CD14-positive monocyte (primary cell): ENCODE data around the gene SLC22A3. TPM values are rescaled to one million over a fixed set of nuclear protein-coding genes. Genes with fewer than 3 reads are reported as not detected.

Source experiments
- DNase-seq, 3 donors: peaks; one replicate each; pipeline ENCODE4 v3.0.0-alpha.2; 2011 to 2022
- H2AFZ ChIP-seq: 2 replicates; pipeline ENCODE4 v1.6.0; 2012; ENCODE audit warnings: mild to moderate bottlenecking, low read depth, low read length, inconsistent platforms; ENCODE audit not compliant: insufficient read depth, poor library complexity, severe bottlenecking
- H3K27ac ChIP-seq, 2 donors: 1 replicate in 1 of 2; 2 replicates in 1 of 2; pipeline ENCODE4 v1.5.1; 2012 to 2013; ENCODE audit warnings: low read length in 2 of 2, control low read depth in 1 of 2, inconsistent platforms in 1 of 2, low read depth in 1 of 2, mild to moderate bottlenecking in 1 of 2
- H3K27me3 ChIP-seq, 2 donors: one replicate each; pipeline versions ENCODE4 v1.6.0 to v1.6.1; 2011 to 2013; ENCODE audit warnings: low read length in 2 of 2; ENCODE audit not compliant: control insufficient read depth in 2 of 2, insufficient read depth in 2 of 2
- H3K36me3 ChIP-seq, 2 donors: replicated peaks in 1 of 2; 1 replicate in 1 of 2; 2 replicates in 1 of 2; pipeline versions ENCODE4 v1.5.1 to v1.6.1; 2012 to 2013; ENCODE audit warnings: low read length in 2 of 2, control low read depth in 1 of 2, inconsistent platforms in 1 of 2, mild to moderate bottlenecking in 1 of 2; ENCODE audit not compliant: insufficient read depth in 2 of 2, control insufficient read depth in 1 of 2
- H3K4me1 ChIP-seq, 2 donors: 1 replicate in 1 of 2; 2 replicates in 1 of 2; pipeline versions ENCODE4 v1.5.1 to v1.6.1; 2012 to 2013; ENCODE audit warnings: low read length in 2 of 2, control low read depth in 1 of 2, inconsistent platforms in 1 of 2, mild to moderate bottlenecking in 1 of 2, moderate library complexity in 1 of 2; ENCODE audit not compliant: insufficient read depth in 2 of 2, control insufficient read depth in 1 of 2
- H3K4me2 ChIP-seq: replicated peaks from 2 replicates; pipeline ENCODE3; 2012; ENCODE audit warnings: low read length, moderate library complexity, mild to moderate bottlenecking; ENCODE audit not compliant: poor library complexity, severe bottlenecking; ENCODE audit errors: extremely low read depth
- H3K4me3 ChIP-seq, 3 experiments: fragments of 200-600 bp in 1 of 3; sonication (generic) in 1 of 3; replicated peaks in 1 of 3; 1 replicate in 2 of 3; 2 replicates in 1 of 3; pipeline ENCODE4 v1.5.1; 2011 to 2013; ENCODE audit warnings: low read length in 3 of 3, mild to moderate bottlenecking in 3 of 3, control low read depth in 2 of 3, low read depth in 2 of 3, inconsistent platforms in 1 of 3, moderate library complexity in 1 of 3
- H3K79me2 ChIP-seq: 2 replicates; pipeline ENCODE4 v1.6.0; 2012; ENCODE audit warnings: mild to moderate bottlenecking, control low read depth, inconsistent platforms, low read length, moderate library complexity; ENCODE audit not compliant: insufficient read depth
- H3K9ac ChIP-seq: 2 replicates; pipeline ENCODE4 v1.6.0; 2017; ENCODE audit warnings: low read length, mild to moderate bottlenecking; ENCODE audit not compliant: insufficient read depth, poor library complexity, severe bottlenecking
- H3K9me3 ChIP-seq, 2 donors: replicated peaks in 1 of 2; 1 replicate in 1 of 2; 2 replicates in 1 of 2; pipeline versions ENCODE4 v1.5.1 to v1.6.1; 2012 to 2013; ENCODE audit warnings: low read length in 2 of 2, control low read depth in 1 of 2; ENCODE audit not compliant: control insufficient read depth in 1 of 2, insufficient read depth in 1 of 2
- H4K20me1 ChIP-seq: 2 replicates; pipeline ENCODE4 v1.6.0; 2012; ENCODE audit warnings: mild to moderate bottlenecking, low read length, control low read depth, moderate library complexity; ENCODE audit not compliant: insufficient read depth
- H3K27ac Mint-ChIP-seq, 7 donors: one replicate each; pipeline ENCODE4 v1.8.0; 2020; ENCODE audit warnings: mild to moderate bottlenecking in 7 of 7, mixed read lengths in 7 of 7, moderate library complexity in 6 of 7, inconsistent platforms in 2 of 7
- H3K27me3 Mint-ChIP-seq, 3 donors: one replicate each; pipeline ENCODE4 v1.8.0; 2021 to 2022; ENCODE audit warnings: low read depth in 3 of 3, mild to moderate bottlenecking in 3 of 3, mixed read lengths in 3 of 3, moderate library complexity in 3 of 3, inconsistent platforms in 1 of 3
- H3K36me3 Mint-ChIP-seq, 2 donors: one replicate each; pipeline ENCODE4 v1.8.0; 2020; ENCODE audit warnings: mixed read lengths in 2 of 2, inconsistent platforms in 1 of 2, mild to moderate bottlenecking in 1 of 2
- H3K4me1 Mint-ChIP-seq: one replicate; pipeline ENCODE4 v1.8.0; 2020; ENCODE audit warnings: mild to moderate bottlenecking, mixed read lengths
- H3K4me3 Mint-ChIP-seq, 2 donors: one replicate each; pipeline ENCODE4 v1.8.0; 2020; ENCODE audit warnings: mild to moderate bottlenecking in 2 of 2, mixed read lengths in 2 of 2, moderate library complexity in 1 of 2
- H3K9me3 Mint-ChIP-seq, 7 donors: one replicate each; pipeline ENCODE4 v1.8.0; 2020 to 2022; ENCODE audit warnings: mixed read lengths in 7 of 7, mild to moderate bottlenecking in 6 of 7, moderate library complexity in 6 of 7, inconsistent platforms in 2 of 7
- CTCF ChIP-seq: fragments of 200-600 bp; IDR thresholded peaks from one replicate; pipeline ENCODE4 v1.8.0; 2022; ENCODE audit warnings: antibody characterized with exemption, mild to moderate bottlenecking
- WGBS: methylation state at CpG from one replicate; pipeline ENCODE4 v1.1.5; 2013; ENCODE audit warnings: missing lambda C conversion rate; ENCODE audit not compliant: insufficient coverage; 5-methylcytosine and 5-hydroxymethylcytosine counted together
- intact Hi-C, 2 donors: fragments of 100-400 bp; cut with micrococcal nuclease; formaldehyde crosslinking; loops; one replicate each; pipeline versions ENCODE4 v1.15.0 to v1.15.1; 2023
- polyA plus RNA-seq, 3 donors: library from polyadenylated mRNA; depleted of rRNA in 1 of 3; unstranded in 2 of 3; stranded (reverse) in 1 of 3; fragments of 300-500 nt in 2 of 3; fragments of >200 nt in 1 of 3; fragmentation: Illumina TruSeq in 2 of 3; gene quantifications; 1 replicate in 2 of 3; 2 replicates in 1 of 3; pipeline ENCODE4 v1.2.3, GENCODE V29; 2012 to 2021

Gene SLC22A3
- polyA plus RNA-seq, 3 donors, result not detected

- intact Hi-C loops, result no loop called here
- no peak for DNase-seq
- peaks cover 0 to 7% (median 0%) of the 10 kb centered on the region in 7 donors for H3K9me3 Mint-ChIP-seq
- peaks cover 27 to 43% (median 27%) of the 10 kb centered on the region in 3 donors for H3K27me3 Mint-ChIP-seq
- Histone ChIP-seq H4K20me1 (no peaks in the 10 kb centered on the region), H3K9me3 (no peaks in the 10 kb centered on the region), H3K9ac (no peak overlapping the region), H3K27ac (no peak overlapping the region), H3K4me2 (no peak overlapping the region), H3K4me3 (no peak overlapping the region), H2AFZ (no peak overlapping the region), H3K27me3 (peaks cover 4 to 26% of the 10 kb centered on the region in 2 donors), H3K4me1 (no peaks in the 10 kb centered on the region), H3K36me3 (no peaks in the 10 kb centered on the region), H3K79me2 (no peaks in the 10 kb centered on the region)
- no peak overlapping the region for H3K27ac Mint-ChIP-seq
- H3K36me3 Mint-ChIP-seq, result no peaks in the 10 kb centered on the region
- no peaks in the 10 kb centered on the region for H3K4me1 Mint-ChIP-seq
- TF ChIP-seq CTCF, result no peak
- H3K4me3 Mint-ChIP-seq, result no peak overlapping the region
- no CpG with 5 or more reads among the region's 3 CpGs for WGBS
These were observed 3.9 kb upstream of the SLC22A3 start for GRCh38 chr6:160344271-160344670.

- Histone ChIP-seq H3K27me3 (peaks cover 11 to 37% of the 10 kb centered on the region in 2 donors), H3K4me1 (no peaks in the 10 kb centered on the region), H3K27ac (no peak overlapping the region), H2AFZ (no peak overlapping the region), H3K36me3 (no peaks in the 10 kb centered on the region), H3K4me3 (no peak overlapping the region), H3K79me2 (no peaks in the 10 kb centered on the region), H3K9me3 (no peaks in the 10 kb centered on the region), H3K4me2 (no peak overlapping the region), H3K9ac (no peak overlapping the region), H4K20me1 (no peaks in the 10 kb centered on the region)
- intact Hi-C loops, result no loop called here
- Mint-ChIP-seq H3K9me3 (peaks cover 0 to 7% (median 0%) of the 10 kb centered on the region in 7 donors), H3K27ac (no peak overlapping the region), H3K36me3 (no peaks in the 10 kb centered on the region), H3K4me3 (peak overlapping the region in 1 of 2 donors; percentile 70), H3K27me3 (peaks cover 38 to 60% (median 42%) of the 10 kb centered on the region in 3 donors), H3K4me1 (no peaks in the 10 kb centered on the region)
- DNase-seq, result no peak
- 23% methylated on average over 66 of the region's 74 CpGs for WGBS
- TF ChIP-seq CTCF, result no peak
These were observed 637 bp upstream of the SLC22A3 start for GRCh38 chr6:160347259-160348222.
